Thyroid gland (tissue), 4 donors: ENCODE data around the gene HIC1.

Experiments used
- CTCF ChIP-seq, 6 experiments: fragments of 200-600 bp in 3 of 6; fragments of 450-650 bp in 3 of 6; sonication (generic) in 3 of 6; IDR thresholded peaks; one replicate each; pipeline ENCODE4 v1.5.1; 2016 to 2019; ENCODE audit warnings: antibody characterized with exemption in 6 of 6, mild to moderate bottlenecking in 2 of 6, inconsistent platforms in 1 of 6, moderate library complexity in 1 of 6
- POLR2A ChIP-seq, 2 donors: fragments of 450-650 bp; IDR thresholded peaks; one replicate each; pipeline ENCODE4 v1.6.1; 2017; ENCODE audit warnings: antibody characterized with exemption in 2 of 2, mild to moderate bottlenecking in 2 of 2, moderate library complexity in 1 of 2

GRCh38 chr17:2077040-2077439, 22.1 kb downstream of the HIC1 start:
- TF ChIP-seq CTCF (IDR thresholded peaks at IDR 0.05) = no peak
- TF ChIP-seq POLR2A (IDR thresholded peaks at IDR 0.05) = no peak
